ENCODE data around the gene CDK14.
"Not testable (repeated sequence)": the region's sequence is repeated elsewhere in the genome, so short reads cannot be mapped to it uniquely, and the experiment has no call there.

The CDK14 gene

DNA sequence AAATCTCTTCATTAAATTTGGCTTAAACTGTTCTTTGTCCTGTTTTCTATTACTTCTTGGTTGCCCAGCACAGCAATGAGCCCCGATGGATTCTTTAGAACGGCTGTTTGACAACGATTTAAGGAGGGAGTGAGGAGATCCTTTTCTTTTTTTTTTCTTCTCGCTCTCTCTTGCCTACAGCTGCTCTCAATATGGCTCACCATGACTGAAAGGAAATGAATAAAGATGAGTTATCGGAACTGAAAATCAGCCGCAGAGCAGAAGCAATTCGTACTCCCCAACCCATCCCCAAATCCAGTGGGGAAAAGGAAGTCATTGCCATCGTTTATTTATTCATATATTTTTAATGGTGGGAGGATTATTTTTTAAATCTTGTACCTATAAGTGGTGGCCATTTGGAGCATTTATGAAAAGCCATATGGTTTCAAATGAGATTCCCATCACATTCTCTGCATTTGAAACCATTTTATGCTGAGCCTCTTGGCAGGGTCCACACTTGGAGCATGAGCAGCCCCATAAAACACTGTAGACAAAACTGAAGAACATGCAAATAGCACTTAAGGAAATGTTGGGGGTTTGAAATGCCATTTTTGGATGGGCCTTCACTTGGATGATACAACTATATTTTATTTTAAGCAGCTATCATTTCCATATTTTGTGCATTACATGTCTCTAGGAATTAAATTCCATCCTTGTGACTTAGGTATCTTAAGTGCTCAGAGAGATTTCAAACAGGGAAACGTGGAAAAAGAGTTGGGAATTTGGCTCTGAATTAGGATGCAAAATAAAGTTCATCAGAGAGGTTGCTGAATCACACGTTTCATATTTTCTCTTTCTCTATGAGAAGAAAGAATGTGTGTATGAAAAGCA lies 560.4 kb downstream of the CDK14 start:
- Mint-ChIP-seq H3K27ac (no peak overlapping the region), H3K27me3 (no peaks in the 10 kb centered on the region), H3K4me1 (no peaks in the 10 kb centered on the region), H3K9me3 (no peaks in the 10 kb centered on the region), H3K4me3 (no peak overlapping the region)
- ATAC-seq, result no peak
- DNase-seq, result no peak

GRCh38 chr7:91157579-91158320 lies 561.6 kb downstream of the CDK14 start:
- Mint-ChIP-seq H3K9me3 (no peaks in the 10 kb centered on the region), H3K4me3 (no peak overlapping the region), H3K27ac (no peak overlapping the region), H3K27me3 (no peaks in the 10 kb centered on the region), H3K4me1 (no peaks in the 10 kb centered on the region)
- DNase-seq, result no peak
- no peak for ATAC-seq

DNA sequence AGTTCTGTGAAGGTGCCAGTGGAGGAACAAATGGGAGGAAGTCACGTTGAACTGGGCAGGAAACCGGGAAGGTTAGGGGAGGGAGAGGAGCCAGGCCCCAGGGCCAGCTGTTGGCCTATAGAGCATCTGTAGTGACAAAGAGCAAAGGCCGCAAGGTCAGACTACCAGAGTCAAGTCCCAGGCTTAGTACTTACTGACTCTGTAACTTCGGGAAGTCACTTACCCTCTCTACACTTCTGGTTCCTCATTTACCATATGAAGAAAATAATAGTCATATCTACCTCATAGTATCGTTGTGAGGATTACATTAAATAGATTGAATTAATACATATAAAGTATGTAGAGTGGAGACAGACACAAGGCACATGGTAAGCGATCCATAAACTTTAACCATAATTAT lies 566.3 kb downstream of the CDK14 start:
- no peaks in the 10 kb centered on the region for H3K27me3 Mint-ChIP-seq
- ATAC-seq (no peak), DNase-seq (no peak)
- no peaks in the 10 kb centered on the region for H3K4me1 Mint-ChIP-seq
- no peak overlapping the region for H3K4me3 Mint-ChIP-seq
- H3K9me3 Mint-ChIP-seq, result no peaks in the 10 kb centered on the region
- H3K27ac Mint-ChIP-seq, result no peak overlapping the region

GRCh38 chr7:91164506-91164905 lies 568.4 kb downstream of the CDK14 start:
- Mint-ChIP-seq H3K27me3 (no peaks in the 10 kb centered on the region), H3K9me3 (no peaks in the 10 kb centered on the region), H3K4me3 (no peak overlapping the region), H3K27ac (no peak overlapping the region), H3K4me1 (no peaks in the 10 kb centered on the region)
- ATAC-seq (no peak), DNase-seq (no peak)

DNA sequence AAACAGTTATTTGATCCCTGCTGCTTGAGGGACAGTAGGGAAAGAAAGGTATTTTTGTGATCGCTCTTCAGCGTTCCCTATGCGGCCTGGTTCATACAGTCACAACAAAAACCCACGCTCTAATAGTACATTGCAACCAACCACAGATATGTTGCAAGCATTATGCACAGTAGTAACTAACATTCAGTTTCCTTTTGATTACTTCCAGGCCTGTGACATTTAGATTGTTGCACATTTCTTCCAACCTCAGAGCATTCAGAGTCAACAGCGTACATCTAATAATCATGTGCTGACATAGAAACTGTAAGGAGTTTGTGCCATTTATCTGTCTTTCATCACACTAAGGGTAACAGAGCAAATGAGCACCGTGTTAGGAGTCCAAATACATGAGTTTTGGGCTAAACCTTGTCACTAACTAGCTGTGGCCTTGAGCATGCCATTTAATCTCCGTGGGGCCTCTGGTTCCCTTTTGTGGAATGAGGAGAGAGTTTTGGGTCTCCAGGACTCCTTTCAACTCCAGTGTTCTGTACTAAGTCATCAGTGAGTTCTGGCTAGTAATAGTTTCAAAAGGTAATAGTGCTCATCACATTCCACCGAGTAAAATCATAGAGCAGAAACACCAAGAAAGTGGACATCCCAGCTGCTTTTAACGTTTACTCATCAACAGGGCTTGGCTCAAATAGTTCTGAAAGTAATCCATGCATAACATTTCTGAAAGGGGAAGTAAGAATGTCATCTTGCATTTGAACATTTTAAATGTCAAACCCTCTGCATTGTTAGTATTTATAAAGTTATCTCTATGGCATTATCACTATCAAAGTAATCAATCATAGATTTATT lies 569.1 kb downstream of the CDK14 start:
- ATAC-seq (no peak), DNase-seq (no peak)
- no peaks in the 10 kb centered on the region for H3K4me1 Mint-ChIP-seq
- no peak overlapping the region for H3K4me3 Mint-ChIP-seq
- no peaks in the 10 kb centered on the region for H3K27me3 Mint-ChIP-seq
- no peaks in the 10 kb centered on the region for H3K9me3 Mint-ChIP-seq
- peak overlapping the region in 1 of 2 donors; percentile 57 for H3K27ac Mint-ChIP-seq

DNA sequence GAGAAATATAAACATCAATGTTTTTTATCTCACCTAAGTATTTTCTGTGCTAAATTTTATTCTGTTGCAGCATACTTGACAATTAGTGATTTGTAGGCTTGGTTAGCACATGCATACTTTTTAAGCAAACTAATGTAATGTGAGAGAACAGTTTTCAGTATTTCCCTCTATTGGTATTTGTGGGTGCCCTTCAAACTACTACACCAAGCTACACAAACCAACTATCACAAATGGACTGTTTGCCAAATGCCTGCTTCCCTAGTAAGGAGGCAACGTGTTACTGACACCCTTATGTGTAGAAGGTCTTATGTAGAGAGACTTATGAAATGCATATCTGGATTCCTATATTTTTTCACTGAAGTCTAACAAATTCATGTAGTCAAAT lies 569.7 kb downstream of the CDK14 start:
- H3K4me1 Mint-ChIP-seq, result no peaks in the 10 kb centered on the region
- no peaks in the 10 kb centered on the region for H3K9me3 Mint-ChIP-seq
- H3K27me3 Mint-ChIP-seq, result no peaks in the 10 kb centered on the region
- no peak overlapping the region for H3K27ac Mint-ChIP-seq
- no peak for DNase-seq
- no peak overlapping the region for H3K4me3 Mint-ChIP-seq
- no peak for ATAC-seq

GRCh38 chr7:91168871-91169829 lies 573.0 kb downstream of the CDK14 start:
- Mint-ChIP-seq H3K27ac (no peak overlapping the region), H3K9me3 (peaks cover 0 to 5% of the 10 kb centered on the region in 2 donors), H3K27me3 (no peaks in the 10 kb centered on the region), H3K4me3 (no peak overlapping the region), H3K4me1 (no peaks in the 10 kb centered on the region)
- DNase-seq (no peak), ATAC-seq (no peak)

DNA sequence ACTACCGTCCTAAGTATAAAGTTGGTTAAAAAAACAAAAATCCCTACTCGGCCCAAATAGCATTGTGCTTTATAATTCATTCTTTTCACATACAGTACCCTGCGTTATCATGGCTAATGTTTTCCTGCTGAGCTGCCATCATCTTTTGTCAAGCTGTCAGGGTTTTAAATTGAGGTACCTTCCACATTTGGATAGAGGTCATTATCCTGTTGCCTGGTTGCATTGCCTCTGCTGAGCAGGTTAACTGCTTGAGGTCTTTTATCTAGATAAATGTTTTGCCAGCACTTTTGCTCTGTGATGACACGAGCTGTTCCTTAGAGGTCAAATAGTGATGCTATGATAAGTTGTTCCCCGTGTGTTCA lies 573.7 kb downstream of the CDK14 start:
- Mint-ChIP-seq H3K4me1 (no peaks in the 10 kb centered on the region), H3K9me3 (peaks cover 0 to 5% of the 10 kb centered on the region in 2 donors), H3K27ac (no peak overlapping the region), H3K27me3 (no peaks in the 10 kb centered on the region), H3K4me3 (no peak overlapping the region)
- no peak for ATAC-seq
- no peak for DNase-seq

GRCh38 chr7:91173265-91173664 lies 577.1 kb downstream of the CDK14 start:
- not testable (repeated sequence) for DNase-seq, H3K4me3 Mint-ChIP-seq, ATAC-seq, H3K9me3 Mint-ChIP-seq, H3K27ac Mint-ChIP-seq, H3K4me1 Mint-ChIP-seq, H3K27me3 Mint-ChIP-seq

- Mint-ChIP-seq H3K4me3 (no peak overlapping the region), H3K27me3 (no peaks in the 10 kb centered on the region), H3K9me3 (no peaks in the 10 kb centered on the region), H3K4me1 (no peaks in the 10 kb centered on the region), H3K27ac (no peak overlapping the region)
- no peak for DNase-seq
- ATAC-seq, result no peak
Measured at GRCh38 chr7:91180746-91181145, 584.6 kb downstream of the CDK14 start.

DNA sequence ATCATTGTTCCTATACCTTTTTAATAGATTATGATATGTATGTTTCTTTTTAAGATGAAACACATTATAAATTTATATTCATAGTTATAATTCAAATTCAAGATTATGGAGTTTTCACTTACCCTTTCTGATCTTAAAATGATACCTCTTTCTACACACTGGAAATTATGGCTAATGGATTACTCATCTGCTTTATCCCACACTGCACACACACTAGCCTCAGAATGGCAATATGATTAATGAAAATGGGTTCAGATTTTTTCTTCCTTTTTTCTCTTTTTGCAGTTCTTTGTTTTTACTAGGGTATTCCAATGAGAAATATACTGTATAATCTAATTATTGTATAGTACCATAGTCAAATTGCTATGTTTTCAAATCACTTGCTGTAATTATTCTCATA lies 585.8 kb downstream of the CDK14 start:
- Mint-ChIP-seq H3K4me1 (no peaks in the 10 kb centered on the region), H3K4me3 (no peak overlapping the region), H3K27me3 (no peaks in the 10 kb centered on the region), H3K27ac (no peak overlapping the region), H3K9me3 (no peaks in the 10 kb centered on the region)
- ATAC-seq (no peak), DNase-seq (no peak)

GRCh38 chr7:91182819-91183764 lies 587.0 kb downstream of the CDK14 start:
- ATAC-seq (no peak), DNase-seq (no peak)
- Mint-ChIP-seq H3K4me1 (no peaks in the 10 kb centered on the region), H3K27ac (no peak overlapping the region), H3K9me3 (peaks cover 0 to 5% of the 10 kb centered on the region in 2 donors), H3K27me3 (no peaks in the 10 kb centered on the region), H3K4me3 (no peak overlapping the region)

GRCh38 chr7:91185771-91186170 lies 589.6 kb downstream of the CDK14 start:
- H3K4me3 Mint-ChIP-seq, result no peak overlapping the region
- ATAC-seq, result no peak
- no peaks in the 10 kb centered on the region for H3K4me1 Mint-ChIP-seq
- no peak overlapping the region for H3K27ac Mint-ChIP-seq
- no peaks in the 10 kb centered on the region for H3K27me3 Mint-ChIP-seq
- DNase-seq, result no peak
- peaks cover 0 to 5% of the 10 kb centered on the region in 2 donors for H3K9me3 Mint-ChIP-seq

GRCh38 chr7:91187061-91187460 lies 590.9 kb downstream of the CDK14 start:
- Mint-ChIP-seq H3K4me1 (no peaks in the 10 kb centered on the region), H3K4me3 (no peak overlapping the region), H3K27me3 (no peaks in the 10 kb centered on the region), H3K27ac (no peak overlapping the region), H3K9me3 (peaks cover 0 to 5% of the 10 kb centered on the region in 2 donors)
- DNase-seq, result no peak
- ATAC-seq, result no peak

All from stimulated activated naive CD8-positive, alpha-beta T cell treated with anti-CD3 and anti-CD28 coated beads, Interleukin-15, amount 100 ng/mL, for 72 hours (primary cell).